Activated effector memory CD4-positive, alpha-beta T cell treated with anti-CD3 and anti-CD28 coated beads, Interleukin-2, amount 50 U/mL, for 16 hours (primary cell): Measurements from ENCODE around the gene ERBB4.

ENCODE experiments used
- DNase-seq: peaks from one replicate; pipeline ENCODE4 v3.0.0-alpha.2; 2020

Gene ERBB4

DNA sequence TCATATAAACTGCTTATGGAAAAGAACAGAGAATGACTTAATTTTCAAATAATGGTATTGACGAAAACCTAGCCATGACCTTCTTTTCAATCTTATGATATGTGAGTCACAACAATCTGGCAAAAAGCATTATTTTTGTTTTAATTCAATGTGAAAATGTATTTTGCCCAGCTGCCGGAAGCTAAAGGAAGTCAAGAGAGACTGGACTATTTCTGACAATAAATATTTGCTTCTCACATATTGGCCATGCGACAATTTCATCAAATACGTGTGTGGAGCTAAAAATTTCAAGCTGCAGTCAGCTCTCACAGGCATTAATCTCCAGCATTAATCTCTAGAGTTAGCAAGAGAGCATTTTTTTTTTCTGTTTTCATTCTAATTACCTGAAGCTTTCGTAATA lies 1101.2 kb downstream of the ERBB4 start:
- no peak for DNase-seq

DNA sequence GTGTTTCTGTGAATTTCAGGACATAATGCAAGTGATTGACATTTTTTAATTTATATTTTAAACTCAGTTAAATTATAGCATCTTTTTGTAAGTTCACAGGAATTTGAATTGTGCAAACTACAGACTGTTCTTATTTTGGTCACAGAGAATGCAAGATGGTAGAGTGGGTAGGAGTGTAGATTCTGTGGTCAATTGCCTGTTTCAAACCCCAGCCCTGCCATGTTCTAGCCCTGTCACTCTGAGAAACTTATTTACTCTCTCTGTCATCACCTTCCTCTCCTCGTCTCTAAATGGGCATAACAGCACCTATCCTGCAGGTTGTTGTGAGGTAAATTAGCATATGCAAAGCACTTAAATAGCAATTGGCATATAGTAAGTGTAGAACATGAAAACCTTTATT lies 1102.4 kb downstream of the ERBB4 start:
- no peak for DNase-seq

GRCh38 chr2:211435331-211435730 lies 1103.3 kb downstream of the ERBB4 start:
- no peak for DNase-seq

- no peak for DNase-seq
These were observed 1103.8 kb downstream of the ERBB4 start for GRCh38 chr2:211434773-211435172.

DNA sequence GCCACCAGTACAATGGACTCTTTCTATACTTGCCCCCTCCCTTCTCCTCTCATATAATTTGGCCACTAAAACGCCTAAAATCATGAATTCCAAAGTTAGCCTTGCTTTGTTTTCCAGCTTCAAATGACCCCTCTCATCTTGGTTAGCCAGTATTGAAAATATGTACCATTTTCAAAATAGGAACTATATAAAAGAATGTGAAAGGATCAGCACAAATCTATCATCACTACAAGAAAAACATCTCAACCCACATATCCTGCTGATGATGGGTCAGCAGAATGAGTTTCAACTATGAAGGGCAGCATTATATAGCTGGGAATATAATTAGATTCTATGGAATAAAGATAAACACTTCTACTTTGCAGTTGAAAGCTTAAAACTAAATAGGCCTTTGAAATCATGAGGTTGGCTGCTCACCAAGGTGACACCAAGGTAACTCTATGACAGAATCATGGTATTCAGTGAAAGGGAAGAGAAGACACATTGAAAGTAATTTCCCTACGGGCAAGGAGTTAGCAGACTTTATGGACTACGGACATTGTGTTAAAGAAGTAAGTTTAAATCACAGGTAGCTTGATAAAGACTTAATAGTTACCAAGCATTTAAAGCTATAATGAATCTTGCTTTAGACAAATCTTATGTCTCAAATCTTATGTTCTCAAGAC lies 1109.2 kb downstream of the ERBB4 start:
- DNase-seq: no peak

DNA sequence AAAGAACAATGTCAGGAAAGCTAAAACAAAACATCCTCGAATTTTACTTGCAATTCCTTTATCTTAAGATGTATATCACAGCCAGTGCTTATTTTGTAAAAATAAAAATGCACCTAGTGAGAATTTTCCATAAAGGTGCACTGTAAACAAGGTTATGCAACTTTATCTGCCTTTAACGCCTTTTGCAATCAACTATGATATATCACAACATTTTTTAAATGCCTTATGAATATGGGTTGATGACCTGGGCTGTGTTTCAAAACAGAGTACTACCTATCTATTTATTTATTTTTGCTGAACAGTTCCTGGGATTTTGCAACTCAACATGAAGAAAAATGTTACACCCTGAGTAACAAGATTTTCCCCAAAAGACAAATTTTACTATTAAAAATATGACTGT lies 1112.4 kb downstream of the ERBB4 start:
- DNase-seq: no peak

DNA sequence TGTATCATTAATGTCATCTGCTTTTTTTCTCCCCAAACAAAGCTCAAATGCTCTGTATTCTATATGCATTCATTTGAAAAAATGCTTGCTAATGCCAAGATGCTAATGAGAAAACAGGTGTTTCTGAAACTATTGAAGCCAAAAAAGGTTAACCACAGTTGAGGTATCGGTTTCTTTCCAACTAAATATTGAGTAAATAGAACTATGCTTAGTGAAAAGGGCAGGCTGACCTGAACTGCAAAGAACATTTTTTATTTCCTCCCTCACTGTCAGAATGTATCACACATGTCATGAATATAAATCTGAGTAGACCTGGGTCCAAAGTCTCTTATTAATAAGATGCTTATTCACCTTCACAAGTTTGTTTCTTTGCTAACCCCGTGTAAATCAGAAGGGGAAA lies 1115.6 kb downstream of the ERBB4 start:
- no peak for DNase-seq

- no peak for DNase-seq
These were observed 1121.1 kb downstream of the ERBB4 start for GRCh38 chr2:211417544-211417943.

- no peak for DNase-seq
These were observed 1122.2 kb downstream of the ERBB4 start for GRCh38 chr2:211416373-211416772.

- DNase-seq: no peak
These were observed 1124.9 kb downstream of the ERBB4 start for GRCh38 chr2:211413746-211414145.

DNA sequence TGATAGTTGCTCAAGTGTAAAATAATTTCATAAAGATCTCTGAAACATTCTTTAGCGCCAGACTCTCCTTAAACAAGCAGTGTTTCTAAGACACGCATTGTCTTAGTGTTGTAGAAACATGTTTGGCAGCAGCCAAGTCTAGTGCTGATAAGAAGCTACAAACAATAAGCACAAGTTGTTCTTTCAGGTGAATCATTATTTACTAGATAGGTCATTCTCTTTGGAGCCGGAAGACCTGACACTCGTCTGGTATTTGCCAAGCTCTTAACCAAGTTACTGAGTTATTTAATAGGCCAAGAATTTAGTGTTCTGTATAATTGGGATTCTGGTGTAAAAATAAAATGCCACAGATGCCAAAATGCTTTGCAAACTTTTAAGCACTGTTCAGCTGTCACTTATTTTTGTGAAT lies 1130.1 kb downstream of the ERBB4 start:
- no peak for DNase-seq

- DNase-seq: no peak
These were observed 1131.5 kb downstream of the ERBB4 start for GRCh38 chr2:211407076-211407475.

DNA sequence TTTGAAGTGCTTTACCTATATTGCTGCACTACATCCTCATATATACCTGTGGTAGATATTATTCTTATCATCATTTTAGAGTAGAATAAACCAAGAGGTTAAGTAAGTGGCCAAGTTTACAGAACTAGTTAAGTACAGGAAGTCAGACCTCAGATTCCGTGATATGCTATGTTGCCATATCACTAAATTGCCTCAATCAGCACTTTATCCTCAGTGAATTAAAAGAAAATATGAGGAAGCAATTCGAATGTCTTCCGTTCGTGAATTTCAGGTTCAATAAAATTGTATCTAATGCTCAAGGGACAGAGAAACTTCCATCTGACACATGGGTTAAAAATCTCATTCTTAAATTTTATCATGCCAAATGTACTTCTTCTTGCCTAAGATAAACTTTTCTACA lies 1133.6 kb downstream of the ERBB4 start:
- DNase-seq: no peak

DNA sequence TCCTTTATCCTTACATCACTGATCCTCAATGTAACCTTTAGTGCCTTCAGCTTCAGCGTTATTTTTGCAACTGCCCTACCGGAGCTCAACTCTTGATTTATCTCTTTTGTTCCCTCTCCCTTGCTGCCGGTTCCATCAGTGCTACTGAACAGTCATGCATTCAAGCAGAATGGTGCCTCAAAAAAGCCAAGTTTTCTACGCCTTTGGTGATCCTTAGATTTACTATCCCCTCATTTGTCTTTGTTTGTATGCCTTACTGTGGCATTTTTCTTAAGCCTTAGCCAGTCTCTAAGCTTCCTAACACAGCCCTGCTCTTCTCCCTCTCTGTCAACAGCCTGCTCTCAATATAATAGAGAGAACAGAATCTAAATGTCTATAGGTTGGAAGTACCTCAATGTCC lies 1134.5 kb downstream of the ERBB4 start:
- no peak for DNase-seq

GRCh38 chr2:211401328-211401727 lies 1137.3 kb downstream of the ERBB4 start:
- no peak for DNase-seq

- DNase-seq: no peak
These were observed 1140.8 kb downstream of the ERBB4 start for GRCh38 chr2:211397764-211398163.

DNA sequence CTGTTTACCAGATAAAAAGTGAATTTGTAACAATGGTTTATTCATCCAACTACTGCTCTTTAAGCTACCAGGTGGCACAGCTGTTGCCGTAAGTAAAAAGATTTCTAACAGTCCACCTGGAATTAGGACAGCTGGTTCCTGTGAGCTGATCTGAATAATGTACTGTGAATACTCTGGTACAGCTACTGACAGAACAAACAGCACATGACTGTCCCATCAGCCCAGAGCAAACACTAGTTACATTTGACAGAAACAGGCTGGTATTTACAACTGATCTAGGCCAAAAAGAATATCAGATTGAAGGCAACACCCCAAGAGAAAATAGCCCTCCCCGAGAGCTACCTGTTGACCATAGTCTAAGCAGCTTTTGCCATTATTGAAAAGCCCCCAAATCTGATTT lies 1141.8 kb downstream of the ERBB4 start:
- no peak for DNase-seq

- DNase-seq: no peak
These were observed 1147.4 kb downstream of the ERBB4 start for GRCh38 chr2:211391189-211391567.

DNA sequence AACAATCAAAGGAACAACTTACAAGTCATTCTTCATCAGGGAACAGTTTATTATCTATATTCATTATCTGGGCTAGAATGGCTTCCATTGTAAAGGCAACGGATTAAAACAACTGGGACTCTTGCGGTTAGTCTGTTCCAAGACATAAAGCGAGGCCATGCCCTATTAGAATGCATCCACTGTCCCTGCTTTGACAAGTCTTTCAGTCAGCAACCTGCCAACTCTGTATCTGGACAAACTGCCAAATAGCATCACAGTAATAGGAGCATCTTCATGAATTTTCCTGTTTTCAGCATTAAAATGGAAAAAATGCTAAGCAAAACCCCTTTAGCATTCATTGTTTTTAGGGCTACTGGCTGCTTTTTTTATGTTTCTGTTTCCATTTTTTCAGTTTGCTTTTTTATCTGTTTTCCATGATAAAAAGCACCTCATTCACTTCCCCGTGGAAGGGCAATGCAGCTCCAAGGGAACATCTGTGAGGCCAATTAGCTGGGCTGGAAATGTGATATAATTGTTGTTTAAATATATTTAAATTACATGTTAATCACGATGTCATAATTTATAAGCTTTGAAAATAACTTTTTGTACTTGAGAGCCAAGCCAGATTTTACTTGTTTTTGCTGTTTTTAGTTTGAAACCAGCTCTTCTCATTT lies 1147.9 kb downstream of the ERBB4 start:
- DNase-seq: no peak

GRCh38 chr2:211387734-211388133 lies 1150.9 kb downstream of the ERBB4 start:
- no peak for DNase-seq

GRCh38 chr2:211380041-211380440 lies 1158.6 kb downstream of the ERBB4 start:
- no peak for DNase-seq

- DNase-seq: no peak
These were observed 1162.2 kb downstream of the ERBB4 start for GRCh38 chr2:211376410-211376809.

DNA sequence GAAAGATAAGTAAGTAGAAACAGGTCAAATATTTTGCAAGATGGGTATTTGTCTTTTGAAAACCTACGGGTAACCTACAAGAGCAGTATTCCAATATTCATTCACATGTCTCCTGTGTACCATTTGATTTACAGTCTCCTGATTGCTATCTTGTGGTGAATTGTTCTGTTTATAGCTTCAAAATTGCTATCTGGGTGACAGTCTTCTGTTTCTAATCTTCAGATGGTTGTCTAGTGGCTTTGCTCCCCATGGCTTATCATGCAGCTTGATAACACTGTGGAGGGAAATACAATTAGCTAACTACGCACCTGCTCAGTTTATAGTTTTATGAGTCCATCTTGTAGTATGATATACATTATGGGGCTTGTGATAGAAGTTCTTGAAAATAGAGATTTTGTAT lies 1165.4 kb downstream of the ERBB4 start:
- no peak for DNase-seq

GRCh38 chr2:211371465-211371864 lies 1167.1 kb downstream of the ERBB4 start:
- no peak for DNase-seq

- DNase-seq: no peak
These were observed 1170.1 kb downstream of the ERBB4 start for GRCh38 chr2:211368467-211368866.
